ENCODE measurements around the gene CPA3. TPM values are rescaled to one million over a fixed set of nuclear protein-coding genes. Genes with fewer than 3 reads are reported as not detected.

CPA3 gene
- total RNA-seq (2014; rRNA removed; shearing (Covaris generic); ENCODE audit: low replicate concordance) = not detected in 2 replicates

GRCh38 chr3:148865049-148865448, at the start of gene CPA3:
Gene CPA3, plus strand, starts transcription at chr3:148865296. Its CDS starts 12 bp downstream, at chr3:148865308.
- H3K9me3 ChIP-seq (ENCODE audit: low read length) = no peaks in the 10 kb centered on the region
- H4K20me1 ChIP-seq (ENCODE audit: insufficient read depth, low read depth, low read length) = no peaks in the 10 kb centered on the region

GRCh38 chr3:148815316-148816110, 49.6 kb upstream of the CPA3 start:
- H3K9me3 ChIP-seq (ENCODE audit: low read length) = no peaks in the 10 kb centered on the region
- no peaks in the 10 kb centered on the region for H3K4me1 ChIP-seq (ENCODE audit: low read length)
- no peak overlapping the region for H3K4me2 ChIP-seq (ENCODE audit: low read depth, low read length, poor library complexity, severe bottlenecking)
- H3K27ac ChIP-seq (ENCODE audit: low read length) = no peak overlapping the region
- H3K9me2 ChIP-seq (replicated peaks; ENCODE audit: insufficient read depth, low read length) = no peaks in the 10 kb centered on the region
- DNase-seq = no peak
- no peaks in the 10 kb centered on the region for H4K20me1 ChIP-seq (ENCODE audit: insufficient read depth, low read depth, low read length)
- no peak overlapping the region for H3K9ac ChIP-seq (ENCODE audit: low read length)
- no peak overlapping the region for H3K4me3 ChIP-seq (ENCODE audit: low read length)
- no peaks in the 10 kb centered on the region for H3K79me2 ChIP-seq (ENCODE audit: low read length)
- no peaks in the 10 kb centered on the region for H3K36me3 ChIP-seq (ENCODE audit: insufficient read depth, low read length)
- no peaks in the 10 kb centered on the region for H3K27me3 ChIP-seq (ENCODE audit: low read length)
- H2AFZ ChIP-seq (ENCODE audit: low read length) = no peak overlapping the region

More at GRCh38 chr3:148865049-148865448, at the start of gene CPA3:
- Histone ChIP-seq H3K36me3 (ENCODE audit: insufficient read depth, low read length) (no peaks in the 10 kb centered on the region), H2AFZ (ENCODE audit: low read length) (no peak within 1 kb of the TSS), H3K27ac (ENCODE audit: low read length) (no peak within 1 kb of the TSS), H3K79me2 (ENCODE audit: low read length) (no peaks in the 10 kb centered on the region), H3K9me2 (replicated peaks; ENCODE audit: insufficient read depth, low read length) (no peaks in the 10 kb centered on the region), H3K9ac (ENCODE audit: low read length) (no peak within 1 kb of the TSS), H3K27me3 (ENCODE audit: low read length) (no peaks in the 10 kb centered on the region), H3K4me1 (ENCODE audit: low read length) (no peaks in the 10 kb centered on the region), H3K4me3 (ENCODE audit: low read length) (no peak within 1 kb of the TSS), H3K4me2 (ENCODE audit: low read depth, low read length, poor library complexity, severe bottlenecking) (no peak within 1 kb of the TSS)
- no peak for DNase-seq

- Histone ChIP-seq H3K27me3 (ENCODE audit: low read length) (no peaks in the 10 kb centered on the region), H4K20me1 (ENCODE audit: insufficient read depth, low read depth, low read length) (no peaks in the 10 kb centered on the region), H3K4me1 (ENCODE audit: low read length) (no peaks in the 10 kb centered on the region), H3K9me2 (replicated peaks; ENCODE audit: insufficient read depth, low read length) (no peaks in the 10 kb centered on the region), H3K36me3 (ENCODE audit: insufficient read depth, low read length) (no peaks in the 10 kb centered on the region), H3K27ac (ENCODE audit: low read length) (no peak overlapping the region), H3K9ac (ENCODE audit: low read length) (no peak overlapping the region), H3K4me2 (ENCODE audit: low read depth, low read length, poor library complexity, severe bottlenecking) (no peak overlapping the region), H3K9me3 (ENCODE audit: low read length) (no peaks in the 10 kb centered on the region), H3K4me3 (ENCODE audit: low read length) (no peak overlapping the region), H2AFZ (ENCODE audit: low read length) (no peak overlapping the region), H3K79me2 (ENCODE audit: low read length) (no peaks in the 10 kb centered on the region)
- DNase-seq = peak; percentile 15
Observed at GRCh38 chr3:148816427-148816826, 48.7 kb upstream of the CPA3 start.

- DNase-seq = peak; percentile 19
- no peaks in the 10 kb centered on the region for H3K36me3 ChIP-seq (ENCODE audit: insufficient read depth, low read length)
- no peak overlapping the region for H3K27ac ChIP-seq (ENCODE audit: low read length)
Observed at GRCh38 chr3:148816981-148817525, 48.0 kb upstream of the CPA3 start.

GRCh38 chr3:148820361-148821245, 44.5 kb upstream of the CPA3 start:
- H3K79me2 ChIP-seq (ENCODE audit: low read length) = no peaks in the 10 kb centered on the region
- H2AFZ ChIP-seq (ENCODE audit: low read length) = no peak overlapping the region
- H3K4me3 ChIP-seq (ENCODE audit: low read length) = no peak overlapping the region
- no peaks in the 10 kb centered on the region for H3K27me3 ChIP-seq (ENCODE audit: low read length)
- H3K4me1 ChIP-seq (ENCODE audit: low read length) = no peaks in the 10 kb centered on the region
- no peaks in the 10 kb centered on the region for H3K9me3 ChIP-seq (ENCODE audit: low read length)
- no peaks in the 10 kb centered on the region for H4K20me1 ChIP-seq (ENCODE audit: insufficient read depth, low read depth, low read length)
- no peaks in the 10 kb centered on the region for H3K9me2 ChIP-seq (replicated peaks; ENCODE audit: insufficient read depth, low read length)
- no peak overlapping the region for H3K27ac ChIP-seq (ENCODE audit: low read length)
- no peaks in the 10 kb centered on the region for H3K36me3 ChIP-seq (ENCODE audit: insufficient read depth, low read length)
- no peak for DNase-seq
- no peak overlapping the region for H3K4me2 ChIP-seq (ENCODE audit: low read depth, low read length, poor library complexity, severe bottlenecking)
- H3K9ac ChIP-seq (ENCODE audit: low read length) = no peak overlapping the region

More at GRCh38 chr3:148816981-148817525, 48.0 kb upstream of the CPA3 start:
- Histone ChIP-seq H3K9me3 (ENCODE audit: low read length) (no peaks in the 10 kb centered on the region), H3K9ac (ENCODE audit: low read length) (no peak overlapping the region), H3K9me2 (replicated peaks; ENCODE audit: insufficient read depth, low read length) (no peaks in the 10 kb centered on the region), H4K20me1 (ENCODE audit: insufficient read depth, low read depth, low read length) (no peaks in the 10 kb centered on the region), H2AFZ (ENCODE audit: low read length) (no peak overlapping the region), H3K4me3 (ENCODE audit: low read length) (no peak overlapping the region), H3K79me2 (ENCODE audit: low read length) (no peaks in the 10 kb centered on the region), H3K4me1 (ENCODE audit: low read length) (no peaks in the 10 kb centered on the region), H3K4me2 (ENCODE audit: low read depth, low read length, poor library complexity, severe bottlenecking) (no peak overlapping the region), H3K27me3 (ENCODE audit: low read length) (no peaks in the 10 kb centered on the region)

GRCh38 chr3:148823026-148823425, 42.1 kb upstream of the CPA3 start:
- Histone ChIP-seq H3K9me2 (replicated peaks; ENCODE audit: insufficient read depth, low read length) (no peaks in the 10 kb centered on the region), H3K4me1 (ENCODE audit: low read length) (no peaks in the 10 kb centered on the region), H3K9me3 (ENCODE audit: low read length) (no peaks in the 10 kb centered on the region), H3K4me3 (ENCODE audit: low read length) (no peak overlapping the region), H4K20me1 (ENCODE audit: insufficient read depth, low read depth, low read length) (no peaks in the 10 kb centered on the region), H3K4me2 (ENCODE audit: low read depth, low read length, poor library complexity, severe bottlenecking) (no peak overlapping the region), H3K79me2 (ENCODE audit: low read length) (no peaks in the 10 kb centered on the region), H3K9ac (ENCODE audit: low read length) (no peak overlapping the region), H3K36me3 (ENCODE audit: insufficient read depth, low read length) (no peaks in the 10 kb centered on the region), H3K27ac (ENCODE audit: low read length) (no peak overlapping the region), H2AFZ (ENCODE audit: low read length) (no peak overlapping the region), H3K27me3 (ENCODE audit: low read length) (no peaks in the 10 kb centered on the region)
- DNase-seq = no peak

- no peaks in the 10 kb centered on the region for H3K36me3 ChIP-seq (ENCODE audit: insufficient read depth, low read length)
Observed at GRCh38 chr3:148825476-148825875, 39.6 kb upstream of the CPA3 start.

GRCh38 chr3:148827585-148827984, 37.5 kb upstream of the CPA3 start, which contains the start of gene CPB1:
Gene CPB1, plus strand, starts transcription at chr3:148827811. Its CDS starts 13 bp downstream, at chr3:148827824.
- no peaks in the 10 kb centered on the region for H3K79me2 ChIP-seq (ENCODE audit: low read length)
- no peaks in the 10 kb centered on the region for H3K9me3 ChIP-seq (ENCODE audit: low read length)
- no peaks in the 10 kb centered on the region for H3K4me1 ChIP-seq (ENCODE audit: low read length)
- no peak within 1 kb of the TSS for H3K9ac ChIP-seq (ENCODE audit: low read length)
- H3K36me3 ChIP-seq (ENCODE audit: insufficient read depth, low read length) = no peaks in the 10 kb centered on the region
- no peaks in the 10 kb centered on the region for H3K9me2 ChIP-seq (replicated peaks; ENCODE audit: insufficient read depth, low read length)
- no peaks in the 10 kb centered on the region for H4K20me1 ChIP-seq (ENCODE audit: insufficient read depth, low read depth, low read length)
- no peak within 1 kb of the TSS for H3K4me2 ChIP-seq (ENCODE audit: low read depth, low read length, poor library complexity, severe bottlenecking)
- no peak within 1 kb of the TSS for H3K4me3 ChIP-seq (ENCODE audit: low read length)
- H3K27me3 ChIP-seq (ENCODE audit: low read length) = no peaks in the 10 kb centered on the region
- H3K27ac ChIP-seq (ENCODE audit: low read length) = no peak within 1 kb of the TSS
- H2AFZ ChIP-seq (ENCODE audit: low read length) = no peak within 1 kb of the TSS
- DNase-seq = no peak

More at GRCh38 chr3:148825476-148825875, 39.6 kb upstream of the CPA3 start:
- H2AFZ ChIP-seq (ENCODE audit: low read length) = no peak overlapping the region
- H3K9ac ChIP-seq (ENCODE audit: low read length) = no peak overlapping the region
- DNase-seq = no peak
- H3K79me2 ChIP-seq (ENCODE audit: low read length) = no peaks in the 10 kb centered on the region
- no peak overlapping the region for H3K4me3 ChIP-seq (ENCODE audit: low read length)
- H3K4me1 ChIP-seq (ENCODE audit: low read length) = no peaks in the 10 kb centered on the region
- H3K4me2 ChIP-seq (ENCODE audit: low read depth, low read length, poor library complexity, severe bottlenecking) = no peak overlapping the region
- no peaks in the 10 kb centered on the region for H3K9me2 ChIP-seq (replicated peaks; ENCODE audit: insufficient read depth, low read length)
- H3K9me3 ChIP-seq (ENCODE audit: low read length) = no peaks in the 10 kb centered on the region
- H3K27ac ChIP-seq (ENCODE audit: low read length) = no peak overlapping the region
- H3K27me3 ChIP-seq (ENCODE audit: low read length) = no peaks in the 10 kb centered on the region
- no peaks in the 10 kb centered on the region for H4K20me1 ChIP-seq (ENCODE audit: insufficient read depth, low read depth, low read length)

Measured in Karpas-422 (cell line).